Naive B cell (primary cell): ENCODE results near the gene PXYLP1. TPM values are rescaled to one million over a fixed set of nuclear protein-coding genes. Genes with fewer than 3 reads are reported as not detected.

Experiments used
- ATAC-seq, 2 donors: fragments of 150-1000 bp; cut with Tn5 transposase; 2 replicates each; pipeline ENCODE4 v1.10.0; 2021; ENCODE audit warnings: low read depth in 2 of 2, mild to moderate bottlenecking in 2 of 2, moderate library complexity in 2 of 2
- DNase-seq: peaks from one replicate; pipeline ENCODE4 v3.0.0; 2022
- H3K27ac Mint-ChIP-seq, 6 donors: one replicate each; pipeline ENCODE4 v1.8.0; 2020 to 2022; ENCODE audit warnings: mild to moderate bottlenecking in 6 of 6, mixed read lengths in 6 of 6, moderate library complexity in 5 of 6, inconsistent platforms in 2 of 6
- H3K27me3 Mint-ChIP-seq, 3 donors: one replicate each; pipeline ENCODE4 v1.8.0; 2021 to 2022; ENCODE audit warnings: mixed read lengths in 3 of 3, mild to moderate bottlenecking in 1 of 3
- H3K36me3 Mint-ChIP-seq, 2 donors: one replicate each; pipeline ENCODE4 v1.8.0; 2020 to 2022; ENCODE audit warnings: mixed read lengths in 2 of 2, inconsistent platforms in 1 of 2, mild to moderate bottlenecking in 1 of 2
- H3K4me1 Mint-ChIP-seq, 3 donors: one replicate each; pipeline ENCODE4 v1.8.0; 2020 to 2022; ENCODE audit warnings: mixed read lengths in 3 of 3, inconsistent platforms in 1 of 3, mild to moderate bottlenecking in 1 of 3, moderate library complexity in 1 of 3
- H3K4me3 Mint-ChIP-seq, 8 donors: one replicate each; pipeline ENCODE4 v1.8.0; 2020 to 2022; ENCODE audit warnings: mild to moderate bottlenecking in 8 of 8, mixed read lengths in 8 of 8, moderate library complexity in 8 of 8, inconsistent platforms in 2 of 8
- H3K9me3 Mint-ChIP-seq, 7 donors: one replicate each; pipeline ENCODE4 v1.8.0; 2020 to 2022; ENCODE audit warnings: mixed read lengths in 7 of 7, mild to moderate bottlenecking in 5 of 7, inconsistent platforms in 2 of 7, moderate library complexity in 1 of 7
- polyA plus RNA-seq, 6 donors: library from polyadenylated mRNA; unstranded; fragments of 300-500 nt; fragmentation: Illumina TruSeq; gene quantifications; one replicate each; pipeline ENCODE4 v1.2.3, GENCODE V29; 2021; ENCODE audit warnings: low read depth in 6 of 6

Gene PXYLP1
- polyA plus RNA-seq, 6 donors from 2014 or later = 0.17 to 2.4 (median 1.2) TPM

- Mint-ChIP-seq H3K4me1 (peaks cover 5 to 13% (median 12%) of the 10 kb centered on the region in 3 donors), H3K27me3 (peaks cover 0 to 20% (median 13%) of the 10 kb centered on the region in 3 donors), H3K9me3 (peaks cover 0 to 3% (median 0%) of the 10 kb centered on the region in 7 donors), H3K27ac (peak overlapping the region in 1 of 6 donors; percentile 71), H3K4me3 (no peak overlapping the region), H3K36me3 (peaks cover 0 to 8% of the 10 kb centered on the region in 2 donors)
- no peak for DNase-seq
- ATAC-seq = no peak
Measured at GRCh38 chr3:141335531-141336061, 104.0 kb downstream of the PXYLP1 start.

- peaks cover 0 to 29% (median 26%) of the 10 kb centered on the region in 3 donors for H3K27me3 Mint-ChIP-seq
- H3K36me3 Mint-ChIP-seq = peaks cover 0 to 14% of the 10 kb centered on the region in 2 donors
- peak overlapping the region in 5 of 8 donors; percentile 9 to 57 (median 49) for H3K4me3 Mint-ChIP-seq
- peak; percentile 96 to 98 for ATAC-seq
- peaks cover 5 to 13% (median 12%) of the 10 kb centered on the region in 3 donors for H3K4me1 Mint-ChIP-seq
- DNase-seq = peak; percentile 43
- peak overlapping the region in 2 of 6 donors; percentile 27 to 73 for H3K27ac Mint-ChIP-seq
- peaks cover 0 to 6% (median 0%) of the 10 kb centered on the region in 7 donors for H3K9me3 Mint-ChIP-seq
Measured at GRCh38 chr3:141336672-141337522, 105.3 kb downstream of the PXYLP1 start.

GRCh38 chr3:141337523-141337854 lies 105.9 kb downstream of the PXYLP1 start:
- Mint-ChIP-seq H3K27ac (peak overlapping the region in 1 of 6 donors; percentile 73), H3K27me3 (peaks cover 1 to 28% (median 27%) of the 10 kb centered on the region in 3 donors)
- ATAC-seq = peak; percentile 21 to 22

GRCh38 chr3:141337991-141338390 lies 106.4 kb downstream of the PXYLP1 start:
- Mint-ChIP-seq H3K4me1 (peaks cover 5 to 12% (median 9%) of the 10 kb centered on the region in 3 donors), H3K27ac (peak overlapping the region in 1 of 6 donors; percentile 68), H3K27me3 (peaks cover 6 to 32% (median 30%) of the 10 kb centered on the region in 3 donors), H3K4me3 (no peak overlapping the region), H3K9me3 (peaks cover 0 to 6% (median 0%) of the 10 kb centered on the region in 7 donors), H3K36me3 (peaks cover 0 to 14% of the 10 kb centered on the region in 2 donors)
- no peak for DNase-seq
- no peak for ATAC-seq

More at GRCh38 chr3:141337523-141337854, 105.9 kb downstream of the PXYLP1 start:
- peaks cover 0 to 6% (median 0%) of the 10 kb centered on the region in 7 donors for H3K9me3 Mint-ChIP-seq
- peaks cover 0 to 14% of the 10 kb centered on the region in 2 donors for H3K36me3 Mint-ChIP-seq
- DNase-seq = no peak
- peak overlapping the region in 4 of 8 donors; percentile 9 to 52 (median 36) for H3K4me3 Mint-ChIP-seq
- peaks cover 5 to 12% (median 9%) of the 10 kb centered on the region in 3 donors for H3K4me1 Mint-ChIP-seq

- Mint-ChIP-seq H3K4me1 (peaks cover 5 to 12% (median 9%) of the 10 kb centered on the region in 3 donors), H3K27ac (peak overlapping the region in 1 of 6 donors; percentile 57)
Measured at GRCh38 chr3:141338881-141339280, 107.3 kb downstream of the PXYLP1 start.

GRCh38 chr3:141341536-141341935 lies 109.9 kb downstream of the PXYLP1 start:
- peak overlapping the region in 1 of 6 donors; percentile 44 for H3K27ac Mint-ChIP-seq
- no peak overlapping the region for H3K4me3 Mint-ChIP-seq
- H3K4me1 Mint-ChIP-seq = peaks cover 5 to 11% (median 9%) of the 10 kb centered on the region in 3 donors
- peaks cover 8 to 29% (median 20%) of the 10 kb centered on the region in 3 donors for H3K27me3 Mint-ChIP-seq
- peaks cover 0 to 14% of the 10 kb centered on the region in 2 donors for H3K36me3 Mint-ChIP-seq
- H3K9me3 Mint-ChIP-seq = peaks cover 0 to 6% (median 0%) of the 10 kb centered on the region in 7 donors
- ATAC-seq = no peak
- no peak for DNase-seq

More at GRCh38 chr3:141338881-141339280, 107.3 kb downstream of the PXYLP1 start:
- ATAC-seq (no peak), DNase-seq (no peak)
- H3K27me3 Mint-ChIP-seq = peaks cover 8 to 34% (median 31%) of the 10 kb centered on the region in 3 donors
- H3K4me3 Mint-ChIP-seq = no peak overlapping the region
- H3K9me3 Mint-ChIP-seq = peaks cover 0 to 6% (median 0%) of the 10 kb centered on the region in 7 donors
- peaks cover 0 to 14% of the 10 kb centered on the region in 2 donors for H3K36me3 Mint-ChIP-seq

- H3K4me3 Mint-ChIP-seq = peak overlapping the region in 1 of 8 donors; percentile 57
- H3K36me3 Mint-ChIP-seq = peaks cover 0 to 14% of the 10 kb centered on the region in 2 donors
- ATAC-seq (no peak), DNase-seq (no peak)
- H3K27ac Mint-ChIP-seq = no peak overlapping the region
- H3K27me3 Mint-ChIP-seq = peaks cover 8 to 29% (median 20%) of the 10 kb centered on the region in 3 donors
- H3K4me1 Mint-ChIP-seq = peaks cover under 1 to 3% (median 1%) of the 10 kb centered on the region in 3 donors
- H3K9me3 Mint-ChIP-seq = peaks cover 0 to 6% (median 0%) of the 10 kb centered on the region in 7 donors
Measured at GRCh38 chr3:141342386-141342785, 110.8 kb downstream of the PXYLP1 start.

GRCh38 chr3:141343077-141343476 lies 111.5 kb downstream of the PXYLP1 start:
- H3K4me3 Mint-ChIP-seq = no peak overlapping the region
- ATAC-seq = no peak
- no peaks in the 10 kb centered on the region for H3K4me1 Mint-ChIP-seq
- H3K9me3 Mint-ChIP-seq = peaks cover 0 to 6% (median 0%) of the 10 kb centered on the region in 7 donors
- H3K36me3 Mint-ChIP-seq = peaks cover 0 to 14% of the 10 kb centered on the region in 2 donors
- no peak overlapping the region for H3K27ac Mint-ChIP-seq
- no peak for DNase-seq
- peaks cover 8 to 29% (median 20%) of the 10 kb centered on the region in 3 donors for H3K27me3 Mint-ChIP-seq

- ATAC-seq (no peak), DNase-seq (no peak)
- Mint-ChIP-seq H3K4me1 (no peaks in the 10 kb centered on the region), H3K4me3 (no peak overlapping the region), H3K9me3 (peaks cover 0 to 5% (median 0%) of the 10 kb centered on the region in 7 donors), H3K27ac (no peak overlapping the region), H3K36me3 (peaks cover 0 to 10% of the 10 kb centered on the region in 2 donors), H3K27me3 (peaks cover 15 to 29% (median 20%) of the 10 kb centered on the region in 3 donors)
Measured at GRCh38 chr3:141343865-141344271, 112.2 kb downstream of the PXYLP1 start.

Other genes starting within 250 kb of the PXYLP1 start
- gene SPSB4, start 180.5 kb upstream of the PXYLP1 start, polyA plus RNA-seq = not detected
- 10 to 100 TPM; 15.9 to 48.1 (median 35.4) TPM for gene ZBTB38, start 136.7 kb downstream of the PXYLP1 start, polyA plus RNA-seq